ENCODE data around the gene LGI4.

Gene LGI4

DNA sequence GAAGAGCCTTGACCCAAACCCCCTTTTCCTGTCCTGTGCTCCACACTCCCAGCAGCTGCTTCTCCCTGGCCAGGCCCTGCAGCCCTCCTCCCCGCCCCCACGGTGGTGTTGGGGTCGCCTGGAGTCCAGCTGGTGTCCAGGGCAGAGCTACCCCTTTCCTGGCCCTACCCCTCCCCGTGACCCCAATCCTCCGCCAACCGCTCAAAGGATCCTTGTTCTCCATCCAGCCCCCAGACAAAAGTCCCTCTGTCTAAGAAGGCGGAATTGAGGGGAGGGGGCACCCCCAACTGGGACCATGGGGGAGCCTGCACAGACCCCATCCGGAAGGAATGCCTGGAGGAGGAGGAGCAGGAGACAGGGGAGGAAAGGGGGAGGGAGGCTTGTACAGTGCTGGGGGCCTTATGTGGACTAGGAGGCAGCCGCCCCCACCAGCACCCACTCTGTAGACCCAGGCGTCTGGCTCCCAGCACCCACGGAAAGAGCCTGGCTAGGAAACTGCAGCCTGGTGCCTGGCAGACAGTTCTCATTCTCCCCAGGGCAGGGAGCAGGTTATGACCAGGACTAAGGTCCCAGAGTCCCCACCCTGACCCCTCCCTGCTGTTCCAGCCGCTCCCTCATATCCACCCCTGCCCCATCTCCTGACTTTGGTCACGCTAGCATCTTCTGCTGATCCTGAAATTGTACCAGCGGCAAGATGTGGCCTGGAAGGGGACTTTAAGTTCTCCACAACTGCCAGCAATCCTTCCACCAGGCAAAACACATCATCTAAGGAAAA lies 19.5 kb downstream of the LGI4 start, which contains the start of gene FXYD3:
Gene FXYD3 (plus strand): TSS at position 647 of the 775 bp plus-strand sequence. CDS start 3,554 bp downstream, outside the sequence.
- Histone ChIP-seq H3K36me3 (ENCODE audit: control insufficient read depth, low read length) (no peaks in the 10 kb centered on the region), H3K9me3 (ENCODE audit: control insufficient read depth, insufficient read depth, low read length) (no peaks in the 10 kb centered on the region), H3K9me2 (replicated peaks; ENCODE audit: control insufficient read depth, low read length) (no peaks in the 10 kb centered on the region), H3F3A (ENCODE audit: control insufficient read depth, insufficient read depth) (no peaks in the 10 kb centered on the region), H3K79me2 (ENCODE audit: control insufficient read depth, low read length) (no peaks in the 10 kb centered on the region), H3K27ac (ENCODE audit: low read depth, low read length) (no peak within 1 kb of the TSS), H3K27me3 (ENCODE audit: control insufficient read depth, low read length) (no peaks in the 10 kb centered on the region; the same call in 1 of the 2 replicates), H3K4me2 (ENCODE audit: low read length) (peak within 1 kb of the TSS; percentile 56), H3K4me3 (ENCODE audit: low read length) (peak within 1 kb of the TSS; percentile 32; the same call in 1 of the 2 replicates), H4K20me1 (ENCODE audit: control insufficient read depth, insufficient read depth, low read depth, low read length) (no peaks in the 10 kb centered on the region), H3K4me1 (ENCODE audit: control insufficient read depth, low read length) (peaks cover 5% of the 10 kb centered on the region)
- no peak for TF ChIP-seq EZH2phosphoT487 (IDR thresholded peaks at IDR 0.05; ENCODE audit: borderline replicate concordance, low read length)
- no peak for TF ChIP-seq CTCF (IDR thresholded peaks at IDR 0.05; ENCODE audit: low read depth, low read length, poor library complexity, severe bottlenecking)

GRCh38 chr19:35114353-35115176 lies 20.3 kb downstream of the LGI4 start:
- Histone ChIP-seq H3K27me3 (ENCODE audit: control insufficient read depth, low read length) (no peaks in the 10 kb centered on the region; the same call in 1 of the 2 replicates), H3K4me1 (ENCODE audit: control insufficient read depth, low read length) (peaks cover 5% of the 10 kb centered on the region), H3K36me3 (ENCODE audit: control insufficient read depth, low read length) (no peaks in the 10 kb centered on the region), H3K9me3 (ENCODE audit: control insufficient read depth, insufficient read depth, low read length) (no peaks in the 10 kb centered on the region), H3K4me2 (ENCODE audit: low read length) (peak overlapping the region; percentile 56), H3F3A (ENCODE audit: control insufficient read depth, insufficient read depth) (no peaks in the 10 kb centered on the region), H3K4me3 (ENCODE audit: low read length) (peak overlapping the region; percentile 32; the same call in 1 of the 2 replicates), H3K27ac (ENCODE audit: low read depth, low read length) (no peak overlapping the region), H4K20me1 (ENCODE audit: control insufficient read depth, insufficient read depth, low read depth, low read length) (no peaks in the 10 kb centered on the region), H3K79me2 (ENCODE audit: control insufficient read depth, low read length) (no peaks in the 10 kb centered on the region), H3K9me2 (replicated peaks; ENCODE audit: control insufficient read depth, low read length) (no peaks in the 10 kb centered on the region)
- TF ChIP-seq EZH2phosphoT487 (IDR thresholded peaks at IDR 0.05; ENCODE audit: borderline replicate concordance, low read length): no peak
- peak; percentile 98 for TF ChIP-seq CTCF (IDR thresholded peaks at IDR 0.05; ENCODE audit: low read depth, low read length, poor library complexity, severe bottlenecking)

DNA sequence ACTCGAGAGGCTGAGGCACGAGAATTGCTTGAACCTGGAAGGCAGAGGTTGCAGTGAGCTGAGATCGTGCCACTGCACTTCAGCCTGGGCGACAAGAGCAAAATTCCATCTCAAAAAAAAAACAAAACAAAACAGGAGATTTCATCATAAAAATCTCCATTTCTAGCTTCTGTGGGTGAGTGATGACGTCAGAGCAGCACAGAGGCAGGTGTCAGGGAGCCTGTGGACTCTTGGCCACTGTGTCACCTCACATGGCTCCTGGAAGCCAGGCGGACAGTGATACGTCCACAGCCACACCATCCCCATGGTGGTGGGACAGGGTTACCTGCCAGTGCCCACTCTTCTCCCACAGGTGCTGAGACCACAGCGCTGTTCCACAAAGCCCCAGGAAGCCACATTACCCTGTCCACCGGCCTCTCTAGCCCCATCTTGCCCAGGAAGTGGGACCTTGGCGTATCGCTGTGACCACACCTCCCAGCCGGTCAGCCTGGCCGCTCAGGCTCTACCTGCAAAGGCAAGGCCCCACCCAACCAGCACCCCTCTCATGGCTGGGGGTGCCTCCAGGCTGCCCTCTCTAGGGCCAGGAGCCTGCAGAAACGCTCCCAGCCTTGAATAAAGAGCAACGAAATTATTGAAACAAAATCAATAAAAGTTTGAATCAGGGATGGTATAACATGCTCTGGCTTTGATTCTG lies 21.7 kb downstream of the LGI4 start:
- TF ChIP-seq EZH2phosphoT487 (IDR thresholded peaks at IDR 0.05; ENCODE audit: borderline replicate concordance, low read length) (no peak), CTCF (IDR thresholded peaks at IDR 0.05; ENCODE audit: low read depth, low read length, poor library complexity, severe bottlenecking) (no peak)
- Histone ChIP-seq H3K79me2 (ENCODE audit: control insufficient read depth, low read length) (no peaks in the 10 kb centered on the region), H3K9me2 (replicated peaks; ENCODE audit: control insufficient read depth, low read length) (no peaks in the 10 kb centered on the region), H3K27ac (ENCODE audit: low read depth, low read length) (no peak overlapping the region), H3K4me2 (ENCODE audit: low read length) (no peak overlapping the region), H3K27me3 (ENCODE audit: control insufficient read depth, low read length) (no peaks in the 10 kb centered on the region; the same call in 1 of the 2 replicates), H3F3A (ENCODE audit: control insufficient read depth, insufficient read depth) (no peaks in the 10 kb centered on the region), H3K36me3 (ENCODE audit: control insufficient read depth, low read length) (no peaks in the 10 kb centered on the region), H3K4me1 (ENCODE audit: control insufficient read depth, low read length) (peaks cover 5% of the 10 kb centered on the region), H3K9me3 (ENCODE audit: control insufficient read depth, insufficient read depth, low read length) (no peaks in the 10 kb centered on the region), H4K20me1 (ENCODE audit: control insufficient read depth, insufficient read depth, low read depth, low read length) (no peaks in the 10 kb centered on the region), H3K4me3 (ENCODE audit: low read length) (no peak overlapping the region)

All from DOHH2 (cell line).